ENCODE measurements around the gene KCNB1.

The KCNB1 gene

GRCh38 chr20:49348563-49348962, 133.9 kb downstream of the KCNB1 start:
- no peaks in the 10 kb centered on the region for H3K36me3 ChIP-seq (ENCODE audit: control insufficient read depth, insufficient read depth, low read length, severe bottlenecking)
- H3K4me3 ChIP-seq (ENCODE audit: low read length) = no peak overlapping the region
- no peaks in the 10 kb centered on the region for H3K9me3 ChIP-seq (ENCODE audit: control insufficient read depth, low read length)
- H3K9ac ChIP-seq (ENCODE audit: low read length) = no peak overlapping the region
- H3K4me1 ChIP-seq (ENCODE audit: control insufficient read depth, insufficient read depth, low read length) = peaks cover 21% of the 10 kb centered on the region
- DNase-seq (ENCODE audit: low read depth) = no peak
- no peaks in the 10 kb centered on the region for H3K27me3 ChIP-seq (replicated peaks; ENCODE audit: control insufficient read depth, insufficient read depth, low read length)

- H3K4me1 ChIP-seq (ENCODE audit: control insufficient read depth, insufficient read depth, low read length) = peaks cover 21% of the 10 kb centered on the region
- no peaks in the 10 kb centered on the region for H3K27me3 ChIP-seq (replicated peaks; ENCODE audit: control insufficient read depth, insufficient read depth, low read length)
- H3K36me3 ChIP-seq (ENCODE audit: control insufficient read depth, insufficient read depth, low read length, severe bottlenecking) = no peaks in the 10 kb centered on the region
- no peak overlapping the region for H3K9ac ChIP-seq (ENCODE audit: low read length)
- no peak for DNase-seq (ENCODE audit: low read depth)
- no peaks in the 10 kb centered on the region for H3K9me3 ChIP-seq (ENCODE audit: control insufficient read depth, low read length)
- H3K4me3 ChIP-seq (ENCODE audit: low read length) = no peak overlapping the region
These were observed 135.3 kb downstream of the KCNB1 start for GRCh38 chr20:49347156-49347555.

- Histone ChIP-seq H3K27me3 (replicated peaks; ENCODE audit: control insufficient read depth, insufficient read depth, low read length) (no peaks in the 10 kb centered on the region), H3K9ac (ENCODE audit: low read length) (no peak overlapping the region)
These were observed 135.8 kb downstream of the KCNB1 start for GRCh38 chr20:49346682-49347081.

GRCh38 chr20:49345524-49345923, 136.9 kb downstream of the KCNB1 start:
- peak; percentile 89 for DNase-seq (ENCODE audit: low read depth)
- no peaks in the 10 kb centered on the region for H3K9me3 ChIP-seq (ENCODE audit: control insufficient read depth, low read length)
- peaks cover 23% of the 10 kb centered on the region for H3K4me1 ChIP-seq (ENCODE audit: control insufficient read depth, insufficient read depth, low read length)
- H3K36me3 ChIP-seq (ENCODE audit: control insufficient read depth, insufficient read depth, low read length, severe bottlenecking) = no peaks in the 10 kb centered on the region
- peak overlapping the region; percentile 68 for H3K9ac ChIP-seq (ENCODE audit: low read length)
- H3K4me3 ChIP-seq (ENCODE audit: low read length) = peak overlapping the region; percentile 64
- no peaks in the 10 kb centered on the region for H3K27me3 ChIP-seq (replicated peaks; ENCODE audit: control insufficient read depth, insufficient read depth, low read length)

More at GRCh38 chr20:49346682-49347081, 135.8 kb downstream of the KCNB1 start:
- Histone ChIP-seq H3K4me3 (ENCODE audit: low read length) (no peak overlapping the region), H3K36me3 (ENCODE audit: control insufficient read depth, insufficient read depth, low read length, severe bottlenecking) (no peaks in the 10 kb centered on the region), H3K9me3 (ENCODE audit: control insufficient read depth, low read length) (no peaks in the 10 kb centered on the region), H3K4me1 (ENCODE audit: control insufficient read depth, insufficient read depth, low read length) (peaks cover 21% of the 10 kb centered on the region)
- no peak for DNase-seq (ENCODE audit: low read depth)

GRCh38 chr20:49344975-49345374, 137.5 kb downstream of the KCNB1 start:
- Histone ChIP-seq H3K9me3 (ENCODE audit: control insufficient read depth, low read length) (no peaks in the 10 kb centered on the region), H3K36me3 (ENCODE audit: control insufficient read depth, insufficient read depth, low read length, severe bottlenecking) (no peaks in the 10 kb centered on the region), H3K4me1 (ENCODE audit: control insufficient read depth, insufficient read depth, low read length) (peaks cover 26% of the 10 kb centered on the region), H3K9ac (ENCODE audit: low read length) (peak overlapping the region; percentile 68), H3K4me3 (ENCODE audit: low read length) (peak overlapping the region; percentile 64), H3K27me3 (replicated peaks; ENCODE audit: control insufficient read depth, insufficient read depth, low read length) (no peaks in the 10 kb centered on the region)
- peak; percentile 97 for DNase-seq (ENCODE audit: low read depth)

GRCh38 chr20:49344140-49344539, 138.3 kb downstream of the KCNB1 start:
- no peak for DNase-seq (ENCODE audit: low read depth)
- Histone ChIP-seq H3K9me3 (ENCODE audit: control insufficient read depth, low read length) (no peaks in the 10 kb centered on the region), H3K9ac (ENCODE audit: low read length) (no peak overlapping the region), H3K4me1 (ENCODE audit: control insufficient read depth, insufficient read depth, low read length) (peaks cover 21% of the 10 kb centered on the region), H3K4me3 (ENCODE audit: low read length) (no peak overlapping the region), H3K36me3 (ENCODE audit: control insufficient read depth, insufficient read depth, low read length, severe bottlenecking) (no peaks in the 10 kb centered on the region), H3K27me3 (replicated peaks; ENCODE audit: control insufficient read depth, insufficient read depth, low read length) (no peaks in the 10 kb centered on the region)

GRCh38 chr20:49343246-49343645, 139.2 kb downstream of the KCNB1 start:
- H3K4me3 ChIP-seq (ENCODE audit: low read length) = no peak overlapping the region
- H3K4me1 ChIP-seq (ENCODE audit: control insufficient read depth, insufficient read depth, low read length) = peaks cover 21% of the 10 kb centered on the region
- H3K36me3 ChIP-seq (ENCODE audit: control insufficient read depth, insufficient read depth, low read length, severe bottlenecking) = no peaks in the 10 kb centered on the region
- no peak overlapping the region for H3K9ac ChIP-seq (ENCODE audit: low read length)
- no peak for DNase-seq (ENCODE audit: low read depth)
- H3K9me3 ChIP-seq (ENCODE audit: control insufficient read depth, low read length) = no peaks in the 10 kb centered on the region
- H3K27me3 ChIP-seq (replicated peaks; ENCODE audit: control insufficient read depth, insufficient read depth, low read length) = no peaks in the 10 kb centered on the region

GRCh38 chr20:49340161-49340966, 142.1 kb downstream of the KCNB1 start:
- H3K27me3 ChIP-seq (replicated peaks; ENCODE audit: control insufficient read depth, insufficient read depth, low read length) = peaks cover 11% of the 10 kb centered on the region
- no peak overlapping the region for H3K4me3 ChIP-seq (ENCODE audit: low read length)
- no peaks in the 10 kb centered on the region for H3K9me3 ChIP-seq (ENCODE audit: control insufficient read depth, low read length)
- H3K9ac ChIP-seq (ENCODE audit: low read length) = peak overlapping the region; percentile 19
- H3K4me1 ChIP-seq (ENCODE audit: control insufficient read depth, insufficient read depth, low read length) = peaks cover 13% of the 10 kb centered on the region
- DNase-seq (ENCODE audit: low read depth) = no peak
- H3K36me3 ChIP-seq (ENCODE audit: control insufficient read depth, insufficient read depth, low read length, severe bottlenecking) = no peaks in the 10 kb centered on the region

GRCh38 chr20:49339123-49339522, 143.3 kb downstream of the KCNB1 start:
- no peaks in the 10 kb centered on the region for H3K9me3 ChIP-seq (ENCODE audit: control insufficient read depth, low read length)
- H3K4me3 ChIP-seq (ENCODE audit: low read length) = no peak overlapping the region
- peaks cover 7% of the 10 kb centered on the region for H3K4me1 ChIP-seq (ENCODE audit: control insufficient read depth, insufficient read depth, low read length)
- no peak for DNase-seq (ENCODE audit: low read depth)
- no peaks in the 10 kb centered on the region for H3K36me3 ChIP-seq (ENCODE audit: control insufficient read depth, insufficient read depth, low read length, severe bottlenecking)
- H3K27me3 ChIP-seq (replicated peaks; ENCODE audit: control insufficient read depth, insufficient read depth, low read length) = peaks cover 12% of the 10 kb centered on the region
- H3K9ac ChIP-seq (ENCODE audit: low read length) = no peak overlapping the region

GRCh38 chr20:49338061-49338460, 144.4 kb downstream of the KCNB1 start:
- H3K36me3 ChIP-seq (ENCODE audit: control insufficient read depth, insufficient read depth, low read length, severe bottlenecking) = no peaks in the 10 kb centered on the region
- peaks cover 7% of the 10 kb centered on the region for H3K4me1 ChIP-seq (ENCODE audit: control insufficient read depth, insufficient read depth, low read length)
- H3K9me3 ChIP-seq (ENCODE audit: control insufficient read depth, low read length) = no peaks in the 10 kb centered on the region
- H3K27me3 ChIP-seq (replicated peaks; ENCODE audit: control insufficient read depth, insufficient read depth, low read length) = peaks cover 19% of the 10 kb centered on the region
- H3K9ac ChIP-seq (ENCODE audit: low read length) = no peak overlapping the region
- H3K4me3 ChIP-seq (ENCODE audit: low read length) = no peak overlapping the region
- DNase-seq (ENCODE audit: low read depth) = no peak

- no peak for DNase-seq (ENCODE audit: low read depth)
These were observed 145.1 kb downstream of the KCNB1 start for GRCh38 chr20:49337357-49337756.

GRCh38 chr20:49336786-49337185, 145.7 kb downstream of the KCNB1 start:
- Histone ChIP-seq H3K9me3 (ENCODE audit: control insufficient read depth, low read length) (no peaks in the 10 kb centered on the region), H3K4me3 (ENCODE audit: low read length) (no peak overlapping the region), H3K36me3 (ENCODE audit: control insufficient read depth, insufficient read depth, low read length, severe bottlenecking) (no peaks in the 10 kb centered on the region), H3K4me1 (ENCODE audit: control insufficient read depth, insufficient read depth, low read length) (peaks cover 7% of the 10 kb centered on the region), H3K27me3 (replicated peaks; ENCODE audit: control insufficient read depth, insufficient read depth, low read length) (peaks cover 28% of the 10 kb centered on the region), H3K9ac (ENCODE audit: low read length) (no peak overlapping the region)
- no peak for DNase-seq (ENCODE audit: low read depth)

More at GRCh38 chr20:49337357-49337756, 145.1 kb downstream of the KCNB1 start:
- Histone ChIP-seq H3K9ac (ENCODE audit: low read length) (no peak overlapping the region), H3K36me3 (ENCODE audit: control insufficient read depth, insufficient read depth, low read length, severe bottlenecking) (no peaks in the 10 kb centered on the region), H3K9me3 (ENCODE audit: control insufficient read depth, low read length) (no peaks in the 10 kb centered on the region), H3K27me3 (replicated peaks; ENCODE audit: control insufficient read depth, insufficient read depth, low read length) (peaks cover 26% of the 10 kb centered on the region), H3K4me3 (ENCODE audit: low read length) (no peak overlapping the region), H3K4me1 (ENCODE audit: control insufficient read depth, insufficient read depth, low read length) (peaks cover 7% of the 10 kb centered on the region)
